GM18870 (cell line): ENCODE data around the gene L3MBTL3.
"Not testable (repeated sequence)": the region's sequence is repeated elsewhere in the genome, so short reads cannot be mapped to it uniquely, and the experiment has no call there.

ENCODE experiments used
- ATAC-seq: cut with Tn5 transposase; IDR thresholded peaks from one replicate; pipeline ENCODE4 v1.9.1; 2021; ENCODE audit warnings: moderate library complexity; ENCODE audit not compliant: unreplicated experiment

The L3MBTL3 gene

DNA sequence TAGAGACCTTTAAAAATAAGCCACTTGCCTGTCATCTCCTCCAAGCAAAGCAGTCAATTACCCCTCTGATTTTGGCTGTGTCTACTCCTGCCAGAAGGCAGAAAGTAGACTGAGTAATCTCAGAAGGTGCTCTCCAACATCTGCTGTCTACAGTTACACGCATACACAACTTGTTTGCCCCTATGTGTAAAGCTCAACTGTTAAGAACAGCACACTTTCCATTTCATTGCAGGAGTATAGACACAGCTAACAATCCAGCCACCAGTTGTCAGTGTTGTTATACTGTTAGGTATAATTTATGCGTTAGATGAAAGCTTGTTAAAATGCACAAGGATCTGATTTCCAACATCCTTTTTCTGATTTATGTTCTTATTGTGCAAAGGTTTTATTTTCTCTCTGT is 116.2 kb downstream of the L3MBTL3 start:
- ATAC-seq, result no peak

DNA sequence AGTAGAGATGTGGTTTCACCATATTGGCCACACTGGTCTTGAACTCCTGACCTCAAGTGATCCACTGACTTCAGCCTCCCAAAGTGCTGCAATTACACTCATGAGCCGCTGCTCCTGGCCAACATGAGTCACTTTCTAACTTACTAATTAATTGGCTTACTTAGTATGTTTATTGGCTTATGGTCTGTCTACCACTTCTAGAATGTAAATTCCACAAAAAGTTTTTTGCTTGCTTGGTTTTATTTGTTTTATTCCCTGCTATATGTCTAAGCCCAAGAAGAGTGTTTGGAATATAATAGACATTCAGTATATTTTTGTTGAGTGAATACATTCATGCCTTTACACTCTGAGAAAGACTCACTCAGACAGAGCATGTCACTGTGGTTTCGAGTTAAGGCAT is 118.4 kb downstream of the L3MBTL3 start:
- ATAC-seq, result no peak

DNA sequence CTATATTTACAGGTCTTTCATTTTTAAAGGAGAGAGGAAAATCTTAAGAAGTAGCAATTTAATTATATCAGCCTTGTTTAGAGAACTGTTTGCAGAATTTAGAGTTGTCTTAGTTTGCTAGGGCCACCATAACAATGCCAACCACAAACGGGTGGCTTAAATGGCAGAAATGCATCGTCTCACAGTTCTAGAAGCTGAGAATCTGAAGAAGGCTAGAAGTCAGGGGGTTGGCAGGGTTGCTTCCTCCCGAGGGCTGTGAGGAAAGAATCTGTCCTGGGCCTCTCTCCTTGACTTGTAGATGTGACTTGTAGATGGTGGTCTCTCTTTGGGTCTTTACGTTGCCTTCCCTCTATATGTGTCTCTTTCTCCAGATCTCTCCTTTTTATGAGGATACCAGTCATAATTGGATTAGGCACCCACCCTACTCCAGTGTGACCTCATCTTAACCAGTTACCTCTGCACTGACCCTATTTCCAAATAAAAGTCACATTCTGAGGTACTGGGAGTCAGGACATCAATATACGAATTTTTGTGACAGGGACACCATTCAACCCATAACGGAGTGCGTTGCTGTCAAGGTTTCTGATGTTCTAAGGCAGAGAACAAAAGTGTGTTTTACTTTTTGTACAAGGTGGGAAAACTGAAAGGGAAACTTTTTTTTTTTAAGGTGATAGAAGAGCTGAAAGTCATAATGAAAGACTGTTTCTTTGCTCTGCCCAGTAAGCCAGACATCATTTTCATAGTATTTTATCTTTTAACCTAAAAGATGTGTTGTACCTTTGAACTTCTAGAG is 119.9 kb downstream of the L3MBTL3 start:
- peak; percentile 77 for ATAC-seq

DNA sequence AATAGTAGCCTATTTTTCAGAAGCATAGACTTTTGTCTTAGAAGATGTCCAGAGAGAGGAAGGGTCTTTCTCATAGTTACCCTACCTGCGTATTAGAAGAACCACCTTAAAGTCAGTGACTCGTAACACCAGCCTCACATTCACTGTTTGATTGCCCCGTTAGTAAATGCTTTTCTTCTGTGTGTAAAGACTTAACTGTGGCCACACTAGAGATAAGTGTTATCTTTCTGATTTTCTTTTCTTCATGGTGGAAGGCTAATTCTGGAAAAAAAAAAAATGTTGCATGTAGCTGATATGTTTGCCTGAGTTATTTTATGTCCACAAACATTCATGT is 120.5 kb downstream of the L3MBTL3 start:
- ATAC-seq, result peak; percentile 25

DNA sequence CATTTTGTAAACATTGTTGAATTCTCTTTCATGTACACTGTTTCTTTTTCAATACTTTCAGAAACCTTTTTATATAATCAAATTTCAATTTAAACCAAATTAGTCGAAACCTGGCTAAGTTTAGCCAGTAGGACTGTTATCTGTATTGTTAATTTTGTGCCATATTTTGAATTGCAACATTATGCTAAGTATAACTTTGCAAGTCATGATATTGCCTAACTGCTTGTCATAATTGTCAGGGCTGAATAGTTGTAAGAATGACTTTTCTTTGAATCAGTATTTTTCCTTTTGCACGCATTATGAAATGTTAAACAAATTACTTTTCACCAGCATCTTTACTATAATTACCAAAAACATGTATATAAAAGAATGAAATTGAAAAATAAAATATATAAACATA is 121.7 kb downstream of the L3MBTL3 start:
- ATAC-seq, result no peak

DNA sequence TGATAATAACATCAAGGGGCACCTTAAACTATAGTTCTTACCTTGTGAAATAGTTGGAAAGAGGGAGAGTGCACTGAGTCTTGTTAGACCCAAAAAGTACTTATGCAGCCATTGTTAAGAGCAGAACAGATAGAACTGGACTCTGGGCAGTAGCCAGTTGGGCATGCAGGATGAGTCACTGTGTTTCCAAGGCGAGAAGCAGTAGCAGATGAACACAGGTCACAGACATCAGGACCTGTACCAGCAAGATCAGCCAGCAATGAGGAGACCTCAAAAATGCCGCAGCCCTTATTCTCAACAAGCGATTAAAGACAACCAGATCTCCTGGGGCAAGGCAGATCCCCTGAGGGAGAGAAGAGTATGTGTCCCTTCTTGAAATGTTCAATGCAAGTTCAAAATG is 125.3 kb downstream of the L3MBTL3 start:
- ATAC-seq, result no peak

DNA sequence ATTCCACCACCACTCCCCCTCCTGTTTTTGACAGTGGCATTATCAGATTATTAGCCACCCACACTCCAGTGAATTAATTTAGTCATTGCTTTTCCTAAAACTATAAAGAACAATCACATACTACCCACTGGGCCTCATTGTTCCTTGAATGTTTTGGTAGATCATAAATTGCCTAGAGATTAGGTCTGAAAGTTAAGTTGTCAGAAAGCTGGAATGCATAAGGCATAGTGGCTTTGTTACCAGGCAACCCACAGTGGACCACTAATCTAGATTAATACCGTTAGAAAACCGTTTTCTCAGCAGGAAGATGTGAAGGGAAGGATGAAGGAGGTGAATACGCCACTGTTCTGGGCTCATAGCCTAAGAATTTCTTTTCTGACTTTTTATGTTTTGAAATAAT is 128.7 kb downstream of the L3MBTL3 start:
- no peak for ATAC-seq

DNA sequence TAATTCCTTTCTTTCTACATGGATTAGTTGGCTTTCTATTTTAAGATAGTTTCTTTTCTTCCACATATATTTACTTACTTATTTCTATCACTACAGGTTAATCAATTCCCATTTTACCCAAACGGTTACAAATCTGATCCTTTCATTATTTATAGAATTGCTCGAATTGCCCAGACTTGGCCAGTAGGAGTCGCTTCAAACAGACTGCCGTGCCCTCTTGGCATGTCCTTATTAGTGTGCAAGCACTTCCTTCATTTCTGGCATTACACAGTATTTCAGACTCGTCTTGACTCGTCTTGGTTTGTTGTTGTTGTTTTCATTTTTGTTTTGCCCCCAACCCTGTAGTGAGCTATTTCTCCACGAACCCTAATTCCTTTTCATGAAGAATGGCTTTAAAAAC is 129.8 kb downstream of the L3MBTL3 start:
- no peak for ATAC-seq

DNA sequence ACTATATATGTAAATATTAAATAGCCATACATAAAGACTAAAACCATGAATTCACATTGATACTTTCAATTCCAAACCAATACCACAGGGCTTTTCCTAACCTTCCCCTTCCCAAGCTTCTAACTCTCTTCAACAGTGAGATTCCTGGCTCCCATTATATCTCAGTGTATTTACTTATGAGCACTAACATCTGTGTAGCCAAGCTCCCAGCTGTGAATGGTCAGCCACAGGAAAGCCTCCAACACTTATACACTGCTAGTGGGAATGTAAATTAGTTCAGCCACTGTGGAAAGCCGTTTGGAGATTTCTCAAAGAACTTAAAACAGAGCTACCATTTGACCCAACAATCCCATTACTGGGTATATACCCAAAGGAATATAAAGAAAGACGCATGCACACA is 130.6 kb downstream of the L3MBTL3 start:
- ATAC-seq, result not testable (repeated sequence)

DNA sequence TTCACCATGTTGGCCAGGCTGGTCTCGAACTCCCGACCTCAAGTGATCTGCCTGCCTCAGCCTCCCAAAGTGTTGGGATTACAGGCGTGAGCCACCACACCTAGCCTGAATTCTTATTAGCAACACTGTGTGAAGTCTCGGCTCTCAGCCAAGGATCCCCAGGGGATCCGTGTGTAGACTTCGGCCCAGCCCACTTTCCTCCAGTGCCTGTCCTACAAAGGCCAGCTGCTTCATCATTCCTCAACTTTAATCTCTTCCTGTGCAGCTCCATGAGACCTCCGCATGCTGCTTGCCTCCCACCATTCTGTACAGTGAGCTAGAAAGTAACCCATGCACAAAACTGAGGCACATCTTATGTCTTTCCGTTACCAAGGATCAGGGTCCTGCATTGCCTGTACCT is 132.5 kb downstream of the L3MBTL3 start:
- ATAC-seq, result no peak

DNA sequence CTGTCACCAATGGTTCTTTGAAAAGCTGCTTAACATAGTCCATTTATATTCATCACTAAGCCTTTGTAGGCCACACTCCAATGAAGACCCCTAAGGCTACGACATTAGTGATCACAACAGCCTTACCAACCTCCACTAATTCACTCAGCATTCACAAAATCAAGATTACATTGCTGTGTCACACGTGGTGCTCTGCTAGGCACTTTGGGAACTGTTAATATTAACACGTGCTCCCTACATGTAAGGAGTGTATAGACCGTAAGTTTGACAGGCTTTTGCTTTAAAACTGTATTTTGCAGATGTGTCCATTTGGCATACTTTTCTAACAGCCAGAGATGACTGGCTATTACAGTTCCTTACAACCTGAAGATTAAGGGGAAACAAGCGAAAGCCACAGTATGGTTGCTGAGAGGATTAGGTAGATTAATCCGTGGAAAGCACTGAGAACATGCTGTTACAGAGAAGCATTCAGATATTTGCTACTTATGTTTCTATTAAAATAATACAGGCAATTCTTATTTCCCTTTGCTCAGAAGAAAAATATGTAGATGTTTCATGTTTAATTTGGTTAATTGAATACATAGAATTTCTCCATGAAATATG is 134.6 kb downstream of the L3MBTL3 start:
- no peak for ATAC-seq

DNA sequence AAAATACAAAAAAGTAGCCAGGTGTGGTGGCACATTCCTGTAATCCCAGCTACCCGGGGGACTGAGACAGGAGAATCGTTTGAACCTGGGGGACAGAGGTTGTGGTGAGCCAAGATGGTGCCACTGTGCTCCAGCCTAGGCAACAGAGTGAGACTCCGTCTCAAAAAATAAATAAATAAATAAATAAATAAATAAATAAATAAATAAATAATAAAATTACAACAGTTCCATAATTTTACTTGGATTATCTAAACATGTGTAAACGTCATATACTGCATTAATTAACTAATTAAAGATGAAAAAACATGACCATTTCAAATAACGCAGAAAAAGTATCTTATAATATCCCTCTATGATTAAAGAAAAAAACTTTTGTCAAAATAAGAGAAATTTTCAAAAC is 138.5 kb downstream of the L3MBTL3 start:
- no peak for ATAC-seq

DNA sequence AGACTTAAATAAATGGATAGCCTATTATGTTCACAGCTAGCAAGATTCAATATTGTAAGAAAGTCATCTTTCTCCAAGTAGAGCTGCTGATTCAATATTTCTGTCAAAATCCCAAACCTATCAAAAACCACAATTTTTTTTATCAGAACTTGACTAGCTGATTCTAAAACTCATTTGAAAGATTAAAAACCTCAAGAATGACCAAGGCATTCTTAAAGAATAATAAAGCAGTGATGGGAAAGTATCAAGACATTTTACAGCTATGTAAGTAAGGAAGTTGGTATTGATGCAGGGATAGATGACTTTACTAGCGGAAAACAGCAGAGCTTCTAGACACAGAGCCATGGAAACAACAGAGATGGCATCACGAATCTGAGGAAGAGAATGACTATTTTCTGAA is 139.7 kb downstream of the L3MBTL3 start:
- ATAC-seq, result no peak

DNA sequence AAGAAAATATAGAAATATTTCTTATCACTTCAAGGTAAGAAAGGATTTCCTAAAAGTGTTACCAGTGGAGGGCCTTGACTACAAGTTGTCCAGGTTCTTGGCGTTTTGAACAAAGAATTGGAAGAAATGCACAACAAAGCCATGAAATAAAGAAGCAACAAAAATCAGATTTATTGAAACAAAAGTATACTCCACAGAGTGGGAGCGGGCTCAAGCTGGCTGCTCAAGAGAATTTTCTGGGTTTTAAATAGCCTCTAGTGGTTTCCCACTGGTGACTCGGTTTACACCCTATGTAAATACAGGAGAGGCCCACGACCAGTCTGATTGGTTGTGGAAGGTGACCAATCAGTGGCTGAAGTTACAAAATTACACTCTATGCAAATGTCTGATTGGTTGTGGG is 140.2 kb downstream of the L3MBTL3 start:
- ATAC-seq, result no peak

DNA sequence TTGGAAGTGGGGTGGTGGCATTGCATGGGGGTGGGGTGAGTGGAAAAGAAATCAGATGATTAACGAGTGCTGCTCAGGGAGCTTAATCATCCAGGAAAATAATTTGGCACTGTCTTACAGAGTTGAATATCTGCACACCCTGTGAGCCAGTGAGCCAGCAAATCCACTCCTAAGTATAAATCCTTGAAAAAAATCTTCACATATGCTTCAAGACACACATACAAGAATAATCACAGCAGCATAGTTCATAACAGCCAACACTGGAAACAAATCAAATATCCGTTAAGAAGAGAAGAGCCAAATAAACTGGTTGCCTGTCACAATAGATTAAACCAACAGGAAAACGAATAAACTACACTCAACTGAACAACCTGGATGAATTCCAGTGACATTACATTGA is 141.6 kb downstream of the L3MBTL3 start:
- no peak for ATAC-seq

DNA sequence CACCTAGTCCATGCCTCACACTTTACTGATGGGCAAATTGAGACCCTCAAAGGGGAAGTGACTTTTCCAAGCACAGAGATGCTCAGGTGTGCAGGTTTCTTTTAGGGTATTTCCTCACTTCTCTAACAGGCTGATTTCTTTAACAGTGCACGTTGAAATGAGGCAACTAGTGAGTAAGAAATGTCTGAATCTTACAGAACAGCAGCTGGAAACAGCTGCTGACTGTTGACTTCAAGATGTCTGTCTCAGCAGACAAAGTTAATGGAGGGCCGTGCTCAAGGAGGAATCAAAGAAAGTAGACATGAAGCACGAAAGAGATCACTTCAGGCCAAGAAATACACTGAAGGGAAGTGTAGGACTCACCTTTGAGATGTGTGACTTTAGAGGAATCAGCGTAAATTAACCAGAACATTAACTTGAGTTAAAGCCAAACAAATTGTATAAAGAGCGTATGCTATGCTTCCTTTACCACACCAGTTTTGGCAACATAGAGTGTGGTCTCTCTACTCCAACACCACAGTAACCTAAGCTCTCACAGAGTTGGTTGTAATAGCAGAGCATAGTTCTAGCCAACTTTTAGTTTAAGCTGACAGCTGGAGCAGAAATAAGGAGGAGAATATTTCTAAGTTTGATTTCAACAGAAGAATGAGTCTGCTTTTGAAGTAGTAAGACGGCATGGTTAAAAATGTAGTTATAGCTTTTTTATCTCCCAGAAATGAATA is 143.5 kb downstream of the L3MBTL3 start:
- no peak for ATAC-seq

DNA sequence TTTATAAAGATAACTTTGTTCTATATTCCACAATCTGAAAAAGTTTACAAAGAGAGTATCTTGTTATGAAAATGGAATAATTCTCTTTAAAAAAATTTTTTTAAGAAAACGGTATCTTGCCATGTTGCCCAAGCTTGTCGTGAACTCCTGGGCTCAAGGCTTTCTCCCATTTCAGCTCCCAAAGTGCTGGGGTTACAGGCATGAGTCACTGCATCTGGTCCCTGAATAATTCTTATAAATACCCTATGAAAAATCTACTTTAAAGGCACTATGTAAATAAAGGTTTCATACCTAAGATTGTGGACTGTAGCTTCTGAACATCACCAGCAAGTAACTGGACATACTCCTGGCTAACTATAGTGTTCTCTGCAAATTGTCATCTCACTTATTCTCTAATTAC is 144.0 kb downstream of the L3MBTL3 start:
- no peak for ATAC-seq

DNA sequence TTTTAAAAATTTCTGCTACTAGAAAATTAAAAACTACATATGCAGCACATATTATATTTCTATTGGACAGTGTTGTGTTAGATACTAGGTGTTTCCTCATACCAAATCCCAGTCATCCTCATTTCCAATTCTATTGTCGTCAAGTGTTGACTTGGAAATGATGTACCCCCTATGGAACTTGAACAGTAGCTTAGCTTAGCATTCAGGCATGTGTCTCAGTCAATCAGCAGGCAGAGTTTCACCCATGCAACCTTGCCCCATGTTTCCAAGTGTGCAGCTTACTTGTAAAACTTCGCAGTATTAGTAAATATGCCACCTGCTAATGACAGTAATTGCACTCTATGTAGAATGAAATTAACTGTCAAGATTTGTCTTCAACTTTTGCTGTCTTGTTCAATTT is 144.9 kb downstream of the L3MBTL3 start:
- no peak for ATAC-seq

DNA sequence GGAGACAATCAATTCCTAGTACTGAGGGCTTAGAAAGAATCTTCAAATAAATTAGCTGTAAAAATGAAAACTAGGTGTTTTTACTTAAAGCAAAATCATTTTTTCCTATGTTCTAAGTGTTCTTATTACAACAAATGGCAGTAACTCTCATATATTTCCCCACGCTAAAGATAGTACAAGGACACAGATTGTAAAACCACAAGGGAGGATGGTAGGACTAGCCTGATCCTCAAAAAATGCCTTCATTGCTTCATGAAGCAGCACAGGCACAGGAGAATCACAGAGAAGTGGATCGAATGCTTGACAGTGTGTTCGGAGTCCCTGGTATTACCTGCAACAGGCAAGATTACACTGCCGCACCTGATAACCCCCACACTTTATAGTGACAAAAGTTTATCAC is 145.9 kb downstream of the L3MBTL3 start:
- no peak for ATAC-seq

DNA sequence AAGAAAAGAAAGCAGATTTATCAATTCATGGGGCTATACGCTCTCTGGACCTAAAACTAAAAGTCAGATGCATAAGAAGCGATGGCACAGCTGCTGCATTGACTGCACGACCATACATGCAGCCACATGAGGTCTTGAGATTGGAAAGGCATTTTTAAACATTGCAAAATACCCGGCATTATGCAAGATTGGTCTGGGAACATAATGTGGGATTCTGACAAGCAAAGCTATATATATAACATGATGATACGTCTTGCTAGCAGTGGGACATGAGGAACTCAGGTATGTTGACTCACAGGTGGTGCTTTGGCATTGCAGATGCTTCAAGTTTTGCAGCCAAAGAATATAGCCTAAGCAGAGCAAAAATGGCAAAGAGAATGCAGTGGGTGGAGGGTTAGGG is 149.3 kb downstream of the L3MBTL3 start:
- ATAC-seq, result no peak

DNA sequence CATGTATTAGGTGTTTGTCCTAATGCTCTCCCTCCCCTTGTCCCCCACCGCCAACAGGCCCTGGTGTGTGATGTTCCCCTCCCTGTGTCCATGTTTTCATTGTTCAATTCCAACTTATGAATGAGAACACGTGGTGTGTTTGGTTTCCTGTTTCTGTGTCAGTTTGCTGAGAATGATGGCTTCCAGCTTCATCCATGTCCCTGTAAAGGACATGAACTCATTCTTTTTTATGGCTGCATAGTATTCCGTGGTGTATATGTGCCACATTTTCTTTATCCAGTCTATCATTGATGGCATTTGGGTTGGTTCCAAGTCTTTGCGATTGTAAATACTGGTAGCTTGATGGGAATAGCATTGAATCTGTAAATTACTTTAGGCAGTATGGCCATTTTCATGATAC is 151.8 kb downstream of the L3MBTL3 start:
- ATAC-seq, result not testable (repeated sequence)

DNA sequence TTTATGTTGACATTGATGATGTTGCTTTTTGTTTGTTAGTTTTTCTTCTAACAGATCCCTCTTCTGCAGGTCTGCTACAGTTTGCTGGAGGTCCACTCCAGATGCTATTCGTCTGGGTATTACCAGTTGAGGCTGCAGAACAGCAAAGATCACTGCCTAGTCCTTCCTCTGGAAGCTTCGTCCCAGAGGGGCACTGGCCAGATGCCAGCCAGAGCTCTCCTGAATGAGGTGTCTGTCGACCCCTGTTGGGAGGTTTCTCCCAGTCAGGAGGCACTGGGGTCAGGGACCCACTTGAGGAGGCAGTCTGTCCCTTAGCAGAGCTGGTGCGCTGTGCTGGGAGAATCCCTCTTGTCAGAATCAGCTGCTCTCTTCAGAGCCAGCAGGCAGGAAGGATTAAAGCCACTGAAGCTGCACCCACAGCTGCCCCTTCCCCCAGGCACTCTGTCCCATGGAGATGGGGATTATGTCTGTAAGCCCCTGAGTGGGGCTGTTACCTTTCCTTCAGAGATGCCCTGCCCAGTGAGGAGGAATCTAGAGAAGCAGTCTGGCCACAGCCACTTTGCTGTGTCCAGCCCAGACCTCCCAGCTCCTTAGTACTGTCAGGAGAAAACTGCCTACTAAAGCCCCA is 155.1 kb downstream of the L3MBTL3 start:
- ATAC-seq, result not testable (repeated sequence)
